Inflammatory macrophage (primary cell): Measurements from ENCODE around the gene LAMB1.
"Not testable (repeated sequence)": the region's sequence is repeated elsewhere in the genome, so short reads cannot be mapped to it uniquely, and the experiment has no call there.

Experiments
- DNase-seq, 2 donors: peaks; one replicate each; pipeline ENCODE4 v3.0.0-alpha.2; 2020 to 2022

The LAMB1 gene

GRCh38 chr7:107943018-107943417, 59.9 kb downstream of the LAMB1 start:
- no peak for DNase-seq

- DNase-seq: no peak
Measured at GRCh38 chr7:107940951-107941350, 62.0 kb downstream of the LAMB1 start.

- DNase-seq: no peak
Measured at GRCh38 chr7:107939573-107940489, 63.1 kb downstream of the LAMB1 start.

GRCh38 chr7:107938456-107939250, 64.3 kb downstream of the LAMB1 start:
- DNase-seq: no peak

- DNase-seq: no peak
Measured at GRCh38 chr7:107937531-107937930, 65.4 kb downstream of the LAMB1 start.

GRCh38 chr7:107936312-107936711, 66.6 kb downstream of the LAMB1 start:
- no peak for DNase-seq

- DNase-seq: no peak
Measured at GRCh38 chr7:107934991-107935770, 67.8 kb downstream of the LAMB1 start.

- no peak for DNase-seq
Measured at GRCh38 chr7:107933386-107934013, 69.5 kb downstream of the LAMB1 start.

- no peak for DNase-seq
Measured at GRCh38 chr7:107932805-107933204, 70.2 kb downstream of the LAMB1 start.

- DNase-seq: no peak
Measured at GRCh38 chr7:107931740-107932515, 71.0 kb downstream of the LAMB1 start.

GRCh38 chr7:107926481-107926880, 76.5 kb downstream of the LAMB1 start:
- DNase-seq: no peak

GRCh38 chr7:107924841-107925504, 78.0 kb downstream of the LAMB1 start:
- DNase-seq: peak in 1 of 2 donors; percentile 38

- DNase-seq: no peak
Measured at GRCh38 chr7:107922886-107923285, 80.1 kb downstream of the LAMB1 start.

- DNase-seq: not testable (repeated sequence)
Measured at GRCh38 chr7:107921826-107922225, 81.1 kb downstream of the LAMB1 start.

- no peak for DNase-seq
Measured at GRCh38 chr7:107920048-107920772, 82.8 kb downstream of the LAMB1 start.

GRCh38 chr7:107918948-107919347, 84.0 kb downstream of the LAMB1 start:
- no peak for DNase-seq

GRCh38 chr7:107917763-107918651, 85.0 kb downstream of the LAMB1 start:
- DNase-seq: no peak

GRCh38 chr7:107915541-107915940, 87.4 kb downstream of the LAMB1 start:
- DNase-seq: no peak

GRCh38 chr7:107914831-107915230, 88.1 kb downstream of the LAMB1 start:
- DNase-seq: peak; percentile 62 to 79
